ENCODE data around the gene CLOCK. TPM values are rescaled to one million over a fixed set of nuclear protein-coding genes. Genes with fewer than 3 reads are reported as not detected.

Gene CLOCK
- total and polyA plus RNA-seq, 10 of the 15 experiments (the other 5 are each of a cell fraction or from before 2014, with no cell fraction given) = 2.8 to 11.7 (median 10.4) TPM

DNA sequence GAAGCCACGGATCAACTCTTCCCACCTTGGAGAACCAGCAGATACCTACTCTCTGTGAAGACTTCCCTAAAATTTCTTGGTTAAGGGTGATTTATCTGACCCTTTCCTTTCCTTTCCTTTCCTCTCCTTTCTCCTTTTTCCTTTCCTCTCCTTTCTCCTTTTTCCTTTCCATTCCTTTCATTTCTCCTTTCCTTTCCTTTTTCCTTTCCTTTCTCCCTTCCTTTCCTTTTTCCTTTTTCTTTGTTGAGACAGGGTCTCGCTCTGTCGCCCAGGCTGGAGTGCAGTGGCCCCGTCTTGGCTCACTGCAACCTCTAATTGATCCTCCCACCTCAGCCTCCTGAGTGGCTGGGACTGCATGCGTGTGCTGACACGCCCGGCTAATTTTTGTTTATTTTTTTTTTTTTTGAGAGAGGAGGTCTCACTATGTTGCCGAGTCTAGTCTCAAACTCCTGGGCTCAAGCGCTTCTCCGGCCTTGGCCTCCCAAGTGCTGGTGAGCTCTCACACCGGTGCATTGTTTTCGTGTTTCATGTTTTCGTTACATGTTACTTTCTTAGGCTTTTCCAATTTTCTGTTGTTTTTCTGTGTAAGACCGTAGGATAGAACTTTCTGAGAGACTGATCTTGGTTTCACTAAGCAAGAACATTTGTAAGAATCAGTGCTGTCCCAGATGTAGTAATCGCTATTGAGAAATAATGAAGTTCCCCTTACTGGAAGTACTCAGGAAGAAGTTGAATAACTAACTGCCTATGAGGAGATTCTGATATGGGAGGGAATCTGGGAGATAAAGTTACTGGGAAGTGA is 149.0 kb downstream of the CLOCK start:
- Histone ChIP-seq H3K4me3 (peak overlapping the region; percentile 88), H3K36me3 (ENCODE audit: control insufficient read depth in 2 of 2, insufficient read depth in 2 of 2, low read length in 1 of 2) (peaks cover 0 to 4% of the 10 kb centered on the region in 2 experiments; a peak in 1 of 4 replicates), H3K9me3 (replicated peaks; ENCODE audit: control insufficient read depth, insufficient read depth, low read length) (no peaks in the 10 kb centered on the region), H3K4me1 (ENCODE audit: control insufficient read depth, insufficient read depth, low read length) (peaks cover 3% of the 10 kb centered on the region; the same call in 1 of the 2 replicates), H3K79me2 (ENCODE audit: control insufficient read depth, insufficient read depth, low read length) (peaks cover 61% of the 10 kb centered on the region), H3K4me2 (ENCODE audit: control insufficient read depth, insufficient read depth) (peak overlapping the region; percentile 82), H2AFZ (ENCODE audit: control insufficient read depth, low read depth, low read length) (no peak overlapping the region; the same call in 1 of the 2 replicates), H3K9ac (ENCODE audit: control insufficient read depth, insufficient read depth, low read length) (peak overlapping the region; percentile 91), H4K20me1 (ENCODE audit: control insufficient read depth, insufficient read depth) (0 out of 2 replicates have a peak, but pooled peaks cover 2% of the 10 kb centered on the region), H3K27me3 (replicated peaks in 1 of 2; ENCODE audit: control insufficient read depth in 2 of 2, insufficient read depth in 2 of 2, low read length in 1 of 2) (no peaks in the 10 kb centered on the region), H3K27ac (ENCODE audit: control insufficient read depth, insufficient read depth) (peak overlapping the region; percentile 91; the same call in 1 of the 2 replicates)
- ChIA-PET CTCF (interaction anchor here (0.5 to 8.4 kb wide), 5 partner anchors 12 to 52 kb away, joined by 3 to 75 read pairs (median 5); partner anchors contain the start of gene SRD5A3), RAD21 (ENCODE audit: unreplicated experiment) (interaction anchor here (0.7 to 6.1 kb wide), 5 partner anchors 12 to 1040 kb away, joined by 3 to 41 read pairs (median 3); no protein-coding TSS in a partner anchor), POLR2A (interaction anchor here (1.1 to 1.7 kb wide), 3 partner anchors 11 to 147 kb away, joined by 4 to 6 read pairs (median 5); no protein-coding TSS in a partner anchor), SMC1A (ENCODE audit: uncharacterized antibody, unreplicated experiment) (interaction anchor here (0.8 to 2.7 kb wide), 3 partner anchors 12 to 108 kb away, joined by 3 to 36 read pairs (median 3); no protein-coding TSS in a partner anchor)
- 4% methylated on average over 15 of the region's 15 CpGs for WGBS (ENCODE audit: insufficient coverage, insufficient replicate concordance, low lambda C conversion rate, missing lambda C conversion rate)
- DNase-seq (ENCODE audit: low read depth, low spot score) = no peak
- BruUV-seq (replicated peaks) = no TSS peak
- in situ Hi-C loops (cut with MboI) (loop anchor here (5.0 kb wide), 1 partner anchor 150 kb away; the partner anchor contains the start of gene CLOCK), intact Hi-C loops (cut with micrococcal nuclease; ENCODE audit: unreplicated experiment) (loop anchor here (2.0 to 5.0 kb wide), 3 partner anchors 50 to 455 kb away; partner anchors contain the start of genes CLOCK, EXOC1 and SRD5A3)
- peak; percentile 65 for FAIRE-seq
- peak; percentile 16 for ATAC-seq
- TF ChIP-seq FOXM1 (IDR thresholded peaks at IDR 0.05; ENCODE audit: low read depth, low read length) (no peak), PAX5 (IDR thresholded peaks at IDR 0.05; ENCODE audit: borderline replicate concordance, low read depth, low read length) (peak; percentile 15; the same call in 1 of the 2 replicates), CHD2 (IDR thresholded peaks at IDR 0.05; ENCODE audit: borderline replicate concordance, low read depth, low read length) (no peak), CHD4 (IDR thresholded peaks at IDR 0.05) (no peak), IRF4 (IDR thresholded peaks at IDR 0.05; ENCODE audit: low read depth, low read length) (no peak), TAF1 (IDR thresholded peaks at IDR 0.05; ENCODE audit: borderline replicate concordance, low read depth, low read length) (no peak), NRF1 (conservative IDR thresholded peaks at IDR 0.05; ENCODE audit: low read depth, low read length) (no peak), RFX5 (IDR thresholded peaks at IDR 0.05; ENCODE audit: low read depth, low read length) (no peak), ETV6 (conservative IDR thresholded peaks at IDR 0.05 in 1 of 2, IDR thresholded peaks at IDR 0.05 in 1 of 2; ENCODE audit: borderline replicate concordance in 1 of 2, low read depth in 1 of 2) (no peak), HCFC1 (IDR thresholded peaks at IDR 0.05; ENCODE audit: low read length) (no peak), EP300 (IDR thresholded peaks at IDR 0.05; ENCODE audit: borderline replicate concordance in 1 of 2, control insufficient read depth in 1 of 2, low read depth in 2 of 2, low read length in 2 of 2) (no peak)
- TF ChIP-seq, protein P1, sequence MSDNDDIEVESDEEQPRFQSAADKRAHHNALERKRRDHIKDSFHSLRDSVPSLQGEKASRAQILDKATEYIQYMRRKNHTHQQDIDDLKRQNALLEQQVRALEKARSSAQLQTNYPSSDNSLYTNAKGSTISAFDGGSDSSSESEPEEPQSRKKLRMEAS (IDR thresholded peaks at IDR 0.05; ENCODE audit: low read depth, low read length) = no peak
- TF ChIP-seq, protein P2, sequence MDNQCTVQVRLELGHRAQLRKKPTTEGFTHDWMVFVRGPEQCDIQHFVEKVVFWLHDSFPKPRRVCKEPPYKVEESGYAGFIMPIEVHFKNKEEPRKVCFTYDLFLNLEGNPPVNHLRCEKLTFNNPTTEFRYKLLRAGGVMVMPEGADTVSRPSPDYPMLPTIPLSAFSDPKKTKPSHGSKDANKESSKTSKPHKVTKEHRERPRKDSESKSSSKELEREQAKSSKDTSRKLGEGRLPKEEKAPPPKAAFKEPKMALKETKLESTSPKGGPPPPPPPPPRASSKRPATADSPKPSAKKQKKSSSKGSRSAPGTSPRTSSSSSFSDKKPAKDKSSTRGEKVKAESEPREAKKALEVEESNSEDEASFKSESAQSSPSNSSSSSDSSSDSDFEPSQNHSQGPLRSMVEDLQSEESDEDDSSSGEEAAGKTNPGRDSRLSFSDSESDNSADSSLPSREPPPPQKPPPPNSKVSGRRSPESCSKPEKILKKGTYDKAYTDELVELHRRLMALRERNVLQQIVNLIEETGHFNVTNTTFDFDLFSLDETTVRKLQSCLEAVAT (IDR thresholded peaks at IDR 0.05) = peak; percentile 48; the same call in 1 of the 2 replicates
- TF ChIP-seq, protein P3, sequence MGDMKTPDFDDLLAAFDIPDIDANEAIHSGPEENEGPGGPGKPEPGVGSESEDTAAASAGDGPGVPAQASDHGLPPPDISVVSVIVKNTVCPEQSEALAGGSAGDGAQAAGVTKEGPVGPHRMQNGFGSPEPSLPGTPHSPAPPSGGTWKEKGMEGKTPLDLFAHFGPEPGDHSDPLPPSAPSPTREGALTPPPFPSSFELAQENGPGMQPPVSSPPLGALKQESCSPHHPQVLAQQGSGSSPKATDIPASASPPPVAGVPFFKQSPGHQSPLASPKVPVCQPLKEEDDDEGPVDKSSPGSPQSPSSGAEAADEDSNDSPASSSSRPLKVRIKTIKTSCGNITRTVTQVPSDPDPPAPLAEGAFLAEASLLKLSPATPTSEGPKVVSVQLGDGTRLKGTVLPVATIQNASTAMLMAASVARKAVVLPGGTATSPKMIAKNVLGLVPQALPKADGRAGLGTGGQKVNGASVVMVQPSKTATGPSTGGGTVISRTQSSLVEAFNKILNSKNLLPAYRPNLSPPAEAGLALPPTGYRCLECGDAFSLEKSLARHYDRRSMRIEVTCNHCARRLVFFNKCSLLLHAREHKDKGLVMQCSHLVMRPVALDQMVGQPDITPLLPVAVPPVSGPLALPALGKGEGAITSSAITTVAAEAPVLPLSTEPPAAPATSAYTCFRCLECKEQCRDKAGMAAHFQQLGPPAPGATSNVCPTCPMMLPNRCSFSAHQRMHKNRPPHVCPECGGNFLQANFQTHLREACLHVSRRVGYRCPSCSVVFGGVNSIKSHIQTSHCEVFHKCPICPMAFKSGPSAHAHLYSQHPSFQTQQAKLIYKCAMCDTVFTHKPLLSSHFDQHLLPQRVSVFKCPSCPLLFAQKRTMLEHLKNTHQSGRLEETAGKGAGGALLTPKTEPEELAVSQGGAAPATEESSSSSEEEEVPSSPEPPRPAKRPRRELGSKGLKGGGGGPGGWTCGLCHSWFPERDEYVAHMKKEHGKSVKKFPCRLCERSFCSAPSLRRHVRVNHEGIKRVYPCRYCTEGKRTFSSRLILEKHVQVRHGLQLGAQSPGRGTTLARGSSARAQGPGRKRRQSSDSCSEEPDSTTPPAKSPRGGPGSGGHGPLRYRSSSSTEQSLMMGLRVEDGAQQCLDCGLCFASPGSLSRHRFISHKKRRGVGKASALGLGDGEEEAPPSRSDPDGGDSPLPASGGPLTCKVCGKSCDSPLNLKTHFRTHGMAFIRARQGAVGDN (IDR thresholded peaks at IDR 0.05) = no peak
